ENCODE measurements around the gene RAB44. TPM values are rescaled to one million over a fixed set of nuclear protein-coding genes. Genes with fewer than 3 reads are reported as not detected.

The RAB44 gene
- total RNA-seq, 1 experiment from 2014 or later, result not detected

GRCh38 chr6:36677059-36677749 lies 20.4 kb upstream of the RAB44 start:
- no peak overlapping the region for H3K4ac ChIP-seq (ENCODE audit: low read depth, low read length)
- H4K8ac ChIP-seq (replicated peaks; ENCODE audit: insufficient read length, low read depth, low read length), result no peak overlapping the region
- H4K5ac ChIP-seq (ENCODE audit: insufficient read length, low read depth, low read length), result no peak overlapping the region
- no peak overlapping the region for H2BK20ac ChIP-seq (ENCODE audit: low read depth, low read length, poor library complexity, severe bottlenecking)
- no peaks in the 10 kb centered on the region for H3K9me3 ChIP-seq (ENCODE audit: control insufficient read depth, low read depth, low read length)
- no peak overlapping the region for H2BK120ac ChIP-seq (ENCODE audit: low read depth, low read length, poor library complexity, severe bottlenecking)
- H3K9ac ChIP-seq (ENCODE audit: extremely low read depth, insufficient read length, low read length), result no peak overlapping the region
- no peak overlapping the region for H2AFZ ChIP-seq (ENCODE audit: low read length)
- no peak overlapping the region for H2BK5ac ChIP-seq (ENCODE audit: insufficient read length, low read length)
- no peak overlapping the region for H3K27ac ChIP-seq (ENCODE audit: insufficient read length, low read depth, low read length)
- H3K79me1 ChIP-seq (ENCODE audit: insufficient read depth, low read depth, low read length, poor library complexity, severe bottlenecking), result no peaks in the 10 kb centered on the region
- peak overlapping the region in 1 of 2 experiments; percentile 7; a peak in 2 of 5 replicates for H3K4me3 Mint-ChIP-seq
- H3K27me3 Mint-ChIP-seq (ENCODE audit: low read depth), result peaks cover 24% of the 10 kb centered on the region
- no CpG with 5 or more reads among the region's 7 CpGs for WGBS (ENCODE audit: extremely low coverage, insufficient read length, low lambda C conversion rate)
- DNase-seq, result no peak
- no peak overlapping the region for H2AK5ac ChIP-seq (ENCODE audit: insufficient read length, low read length)
- H3K4me2 ChIP-seq (ENCODE audit: insufficient read depth, insufficient read length, low read length), result no peak overlapping the region
- H3K14ac ChIP-seq (ENCODE audit: insufficient read depth, low read length), result no peak overlapping the region; the same call in 1 of the 2 replicates
- peaks cover 6% of the 10 kb centered on the region; the same call in 1 of the 2 replicates for H3K4me1 ChIP-seq (ENCODE audit: insufficient read depth, low read length)
- H3K4me1 Mint-ChIP-seq, result peaks cover 42 to 44% of the 10 kb centered on the region in 2 experiments
- H3K18ac ChIP-seq (ENCODE audit: insufficient read length, low read depth, low read length), result peak overlapping the region; percentile 32
- no peaks in the 10 kb centered on the region for H4K20me1 ChIP-seq (ENCODE audit: control insufficient read depth, insufficient read depth, insufficient read length)
- no peak overlapping the region for H2BK15ac ChIP-seq (ENCODE audit: low read depth, low read length)
- peak overlapping the region in 1 of 3 experiments; percentile 92; a peak in 2 of 7 replicates for H3K27ac Mint-ChIP-seq
- H2BK12ac ChIP-seq (ENCODE audit: insufficient read length, low read depth, low read length), result no peak overlapping the region
- H3K79me2 ChIP-seq (ENCODE audit: insufficient read depth, low read length), result no peaks in the 10 kb centered on the region
- TF ChIP-seq CTCF (conservative IDR thresholded peaks at IDR 0.05), result no peak
- no peak overlapping the region for H3K23ac ChIP-seq (ENCODE audit: insufficient read length, low read depth, low read length)
- H4K91ac ChIP-seq (ENCODE audit: insufficient read length, low read depth, low read length), result no peak overlapping the region
- no peaks in the 10 kb centered on the region; a peak in 2 of 5 replicates for H3K9me3 Mint-ChIP-seq
- peaks cover 14% of the 10 kb centered on the region for H3K23me2 ChIP-seq (ENCODE audit: insufficient read length, low read depth, low read length, poor library complexity, severe bottlenecking)
- H3K36me3 Mint-ChIP-seq (ENCODE audit: insufficient read depth in 1 of 3, low read depth in 3 of 3), result no peaks in the 10 kb centered on the region
- peaks cover 5% of the 10 kb centered on the region; the same call in 1 of the 2 replicates for H3K27me3 ChIP-seq (ENCODE audit: insufficient read depth, low read length)
- H3T11ph ChIP-seq (ENCODE audit: low read length), result no peak overlapping the region
- no peak overlapping the region for H3K56ac ChIP-seq (ENCODE audit: insufficient read length, low read depth, low read length)
